Kidney (tissue), 14 donors: Measurements from ENCODE around the gene COA5. TPM values are rescaled to one million over a fixed set of nuclear protein-coding genes. Genes with fewer than 3 reads are reported as not detected.
"Not testable (repeated sequence)": the region's sequence is repeated elsewhere in the genome, so short reads cannot be mapped to it uniquely, and the experiment has no call there.

Source experiments
- DNase-seq, 5 donors: peaks; one replicate each; pipeline ENCODE4 v3.0.0-alpha.2; 2013 to 2020
- FAIRE-seq: peaks from 2 replicates; lab custom pipeline; 2012; peaks lifted over from hg19 to GRCh38; lab: Jason Lieb, UNC
- H3K27ac ChIP-seq, 2 donors: one replicate each; pipeline ENCODE4 v1.7.0; 2013; ENCODE audit warnings: low read depth in 2 of 2, low read length in 2 of 2, inconsistent platforms in 1 of 2
- H3K27me3 ChIP-seq: one replicate; pipeline ENCODE4 v1.7.1; 2013; ENCODE audit warnings: low read length, inconsistent platforms; ENCODE audit not compliant: control insufficient read depth, insufficient read depth
- H3K36me3 ChIP-seq, 3 donors: one replicate each; pipeline versions ENCODE4 v1.7.0 to v1.7.1; 2013; ENCODE audit warnings: low read length in 3 of 3, control low read depth in 1 of 3, inconsistent platforms in 1 of 3; ENCODE audit not compliant: insufficient read depth in 3 of 3, control insufficient read depth in 2 of 3
- H3K4me1 ChIP-seq, 3 donors: one replicate each; pipeline versions ENCODE4 v1.7.0 to v1.7.1; 2013; ENCODE audit warnings: low read length in 3 of 3, inconsistent platforms in 1 of 3, low read depth in 1 of 3; ENCODE audit not compliant: control insufficient read depth in 2 of 3, insufficient read depth in 2 of 3
- H3K4me3 ChIP-seq, 3 donors: one replicate each; pipeline versions ENCODE4 v1.7.0 to v1.8.1; 2013; ENCODE audit warnings: low read length in 3 of 3, control low read depth in 1 of 3, inconsistent platforms in 1 of 3
- H3K9ac ChIP-seq, 3 donors: one replicate each; pipeline versions ENCODE4 v1.7.0 to v1.7.1; 2013; ENCODE audit warnings: low read length in 3 of 3, control low read depth in 1 of 3, inconsistent platforms in 1 of 3
- H3K9me3 ChIP-seq, 3 donors: one replicate each; pipeline versions ENCODE4 v1.7.0 to v1.7.1; 2013; ENCODE audit warnings: low read length in 3 of 3, control low read depth in 1 of 3, inconsistent platforms in 1 of 3; ENCODE audit not compliant: control insufficient read depth in 2 of 3, insufficient read depth in 1 of 3
- intact Hi-C: fragments of 100-400 bp; cut with DNase I; formaldehyde crosslinking; loops from one replicate; pipeline ENCODE4 v1.11.1; 2022
- polyA plus RNA-seq: library from polyadenylated mRNA; stranded (reverse); fragments of 350-450 nt; fragmentation: Illumina TruSeq; extraction: RNeasy Lipid Tissue Mini Kit (QIAGEN cat#74804); gene quantifications from one replicate; pipeline ENCODE4 v1.2.3, GENCODE V29; 2014; ENCODE audit warnings: low read depth, low replicate concordance; ENCODE audit not compliant: insufficient read depth
- total RNA-seq: library from RNA; stranded (reverse); fragmentation: NEBNext Ultra II Directional; extraction: Animal tissue kit (Norgen Biotek cat#: 25700); gene quantifications from one replicate; pipeline ENCODE4 v1.2.1, GENCODE V29; 2021
- TF ChIP-seq, protein P1 (sequence below): IDR thresholded peaks from 3 replicates; pipeline ENCODE4 v1.5.1; 2012; ENCODE audit warnings: mild to moderate bottlenecking, moderate library complexity, borderline replicate concordance; ENCODE audit not compliant: insufficient read depth; ENCODE audit errors: extremely low read depth
- donor health status: control.
- donor health status: control.
- donor health status: control.
- donor health status: control.
- donor health status: control.
- donor health status: DM: yes; HTN: yes; CAD: no.
- donor health status: Normal renal cell carcinoma (clear cell type).

COA5 gene
- total and polyA plus RNA-seq, 2 donors from 2014 or later, result 38.0 to 85.8 TPM

DNA sequence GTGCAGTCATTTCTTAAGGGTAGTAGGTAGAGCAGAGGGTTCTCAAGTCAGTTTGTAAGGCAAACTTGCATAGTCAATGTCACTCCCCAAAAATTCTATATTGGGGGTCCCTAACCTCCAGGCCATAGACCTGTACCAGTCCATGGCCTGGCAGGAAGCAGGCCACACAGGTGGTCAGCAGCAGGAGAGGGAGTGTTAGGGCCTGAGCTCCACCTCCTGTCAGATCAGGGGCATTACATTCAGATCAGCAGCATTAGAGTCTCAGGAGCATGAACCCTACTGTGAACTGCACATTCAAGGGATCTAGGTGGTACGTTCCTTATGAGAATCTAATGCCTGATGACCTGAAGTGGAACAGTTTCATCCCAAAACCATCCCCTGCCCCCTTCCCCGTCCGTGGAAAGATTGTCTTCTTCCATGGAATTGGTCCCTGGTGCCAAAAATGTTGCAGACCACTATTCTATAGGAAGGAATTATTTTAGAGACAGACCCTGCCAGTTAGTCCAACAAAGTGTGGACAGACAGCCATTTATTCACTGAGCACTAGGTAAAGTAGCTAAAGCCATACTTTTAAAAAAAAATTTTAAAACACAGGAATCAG, 6.7 kb downstream of the COA5 start:
- no peak overlapping the region for H3K27ac ChIP-seq
- no peaks in the 10 kb centered on the region for H3K9me3 ChIP-seq
- peak in 3 of 5 donors; percentile 25 to 52 (median 33) for DNase-seq
- no peaks in the 10 kb centered on the region for H3K27me3 ChIP-seq
- H3K4me3 ChIP-seq, result no peak overlapping the region
- intact Hi-C loops, result no loop called here
- H3K4me1 ChIP-seq, result peaks cover 2 to 5% (median 4%) of the 10 kb centered on the region in 3 donors
- peaks cover 6 to 28% (median 6%) of the 10 kb centered on the region in 3 donors for H3K36me3 ChIP-seq
- no peak for FAIRE-seq
- TF ChIP-seq, protein P1, sequence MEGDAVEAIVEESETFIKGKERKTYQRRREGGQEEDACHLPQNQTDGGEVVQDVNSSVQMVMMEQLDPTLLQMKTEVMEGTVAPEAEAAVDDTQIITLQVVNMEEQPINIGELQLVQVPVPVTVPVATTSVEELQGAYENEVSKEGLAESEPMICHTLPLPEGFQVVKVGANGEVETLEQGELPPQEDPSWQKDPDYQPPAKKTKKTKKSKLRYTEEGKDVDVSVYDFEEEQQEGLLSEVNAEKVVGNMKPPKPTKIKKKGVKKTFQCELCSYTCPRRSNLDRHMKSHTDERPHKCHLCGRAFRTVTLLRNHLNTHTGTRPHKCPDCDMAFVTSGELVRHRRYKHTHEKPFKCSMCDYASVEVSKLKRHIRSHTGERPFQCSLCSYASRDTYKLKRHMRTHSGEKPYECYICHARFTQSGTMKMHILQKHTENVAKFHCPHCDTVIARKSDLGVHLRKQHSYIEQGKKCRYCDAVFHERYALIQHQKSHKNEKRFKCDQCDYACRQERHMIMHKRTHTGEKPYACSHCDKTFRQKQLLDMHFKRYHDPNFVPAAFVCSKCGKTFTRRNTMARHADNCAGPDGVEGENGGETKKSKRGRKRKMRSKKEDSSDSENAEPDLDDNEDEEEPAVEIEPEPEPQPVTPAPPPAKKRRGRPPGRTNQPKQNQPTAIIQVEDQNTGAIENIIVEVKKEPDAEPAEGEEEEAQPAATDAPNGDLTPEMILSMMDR, result peak; percentile 46
- no peak overlapping the region for H3K9ac ChIP-seq

DNA sequence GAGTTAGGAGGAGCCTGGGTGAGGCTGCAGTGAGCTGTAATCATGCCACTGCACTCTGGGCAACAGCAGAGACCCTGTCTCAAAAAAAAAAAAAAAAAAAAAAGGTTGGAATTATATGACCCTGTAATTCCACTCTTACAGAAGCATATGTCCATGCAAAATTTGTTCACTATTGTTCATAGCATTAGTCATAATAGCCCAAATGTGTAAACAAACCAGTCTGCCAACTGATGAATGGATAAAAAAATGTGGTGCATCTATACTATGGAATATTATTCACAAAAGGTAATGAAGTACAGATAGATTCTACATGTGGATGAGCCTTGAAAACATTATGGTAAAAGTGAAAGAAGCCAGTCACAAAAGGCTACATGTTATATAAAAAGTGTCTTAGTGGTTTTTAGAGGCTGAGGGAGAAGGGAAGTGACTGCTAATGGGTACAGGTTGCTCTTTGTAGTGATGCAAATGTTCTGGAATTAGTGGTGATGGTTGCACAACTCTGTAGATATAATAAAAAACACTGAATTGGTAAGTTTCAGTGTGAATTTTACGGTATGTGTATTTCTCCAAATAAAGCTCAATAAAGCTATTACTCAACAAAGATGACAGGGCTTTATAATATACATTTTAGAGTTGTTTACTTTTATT, 9.4 kb downstream of the COA5 start:
- H3K4me3 ChIP-seq, result no peak overlapping the region
- H3K36me3 ChIP-seq, result peaks cover 6 to 28% (median 8%) of the 10 kb centered on the region in 3 donors
- no peak for DNase-seq
- no peak for FAIRE-seq
- H3K27ac ChIP-seq, result no peak overlapping the region
- peaks cover 0 to 2% (median 0%) of the 10 kb centered on the region in 3 donors for H3K9me3 ChIP-seq
- H3K27me3 ChIP-seq, result no peaks in the 10 kb centered on the region
- H3K4me1 ChIP-seq, result no peaks in the 10 kb centered on the region
- intact Hi-C loops, result no loop called here
- no peak overlapping the region for H3K9ac ChIP-seq
- TF ChIP-seq, protein P1, result no peak

DNA sequence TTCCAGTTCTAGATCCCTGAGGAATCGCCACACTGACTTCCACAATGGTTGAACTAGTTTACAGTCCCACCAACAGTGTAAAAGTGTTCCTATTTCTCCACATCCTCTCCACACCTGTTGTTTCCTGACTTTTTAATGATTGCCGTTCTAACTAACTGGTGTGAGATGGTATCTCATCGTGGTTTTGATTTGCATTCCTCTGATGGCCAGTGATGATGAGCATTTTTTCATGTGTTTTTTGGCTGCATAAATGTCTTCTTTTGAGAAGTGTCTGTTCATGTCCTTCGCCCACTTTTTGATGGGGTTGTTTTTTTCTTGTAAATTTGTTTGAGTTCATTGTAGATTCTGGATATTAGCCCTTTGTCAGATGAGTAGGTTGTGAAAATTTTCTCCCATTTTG, 13.6 kb downstream of the COA5 start:
- H3K36me3 ChIP-seq, intact Hi-C loops, DNase-seq, FAIRE-seq, H3K9me3 ChIP-seq, H3K4me1 ChIP-seq, H3K27ac ChIP-seq, H3K27me3 ChIP-seq, H3K9ac ChIP-seq, H3K4me3 ChIP-seq: not testable (repeated sequence)

DNA sequence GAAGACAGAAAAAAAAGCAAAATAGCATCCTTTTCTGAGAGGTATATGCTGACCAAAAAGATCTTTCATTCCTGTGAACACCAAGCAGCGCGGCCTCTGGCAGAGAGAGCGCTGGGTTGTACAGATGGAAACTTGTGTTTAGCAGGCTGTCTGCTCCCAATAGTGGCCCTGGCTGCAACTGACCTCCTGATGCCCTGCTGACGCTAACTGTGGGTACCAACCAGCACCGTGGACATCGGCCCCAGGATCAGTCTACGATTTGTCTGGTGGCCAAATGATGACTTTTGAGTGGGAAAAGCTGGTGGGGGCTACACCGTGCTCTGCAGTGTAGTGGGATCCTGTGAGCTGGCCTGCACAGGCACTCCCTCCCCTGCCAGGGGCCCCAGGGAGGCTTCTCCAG, 15.7 kb downstream of the COA5 start:
- no peaks in the 10 kb centered on the region for H3K27me3 ChIP-seq
- intact Hi-C loops, result no loop called here
- no peak for FAIRE-seq

More for the DNA sequence above, 15.7 kb downstream of the COA5 start:
- Histone ChIP-seq H3K9me3 (peaks cover 0 to 2% (median 0%) of the 10 kb centered on the region in 3 donors), H3K9ac (no peak overlapping the region), H3K27ac (no peak overlapping the region), H3K36me3 (peaks cover 0 to 8% (median 2%) of the 10 kb centered on the region in 3 donors), H3K4me3 (no peak overlapping the region), H3K4me1 (no peaks in the 10 kb centered on the region)
- TF ChIP-seq, protein P1, result no peak
- no peak for DNase-seq
